Bronchial epithelial cell (primary cell): ENCODE measurements around the gene TM4SF4. TPM values are rescaled to one million over a fixed set of nuclear protein-coding genes. Genes with fewer than 3 reads are reported as not detected.

Source experiments
- DNase-seq: peaks from one replicate; pipeline ENCODE4 v3.0.0-alpha.2; 2010; ENCODE audit warnings: low read depth
- FAIRE-seq: peaks from 2 replicates; lab custom pipeline; 2011; peaks lifted over from hg19 to GRCh38; lab: Jason Lieb, UNC
- H3K27me3 ChIP-seq: 2 replicates; pipeline ENCODE4 v1.5.1; 2011; ENCODE audit warnings: low read length; ENCODE audit not compliant: control insufficient read depth, insufficient read depth
- H3K36me3 ChIP-seq: 2 replicates; pipeline ENCODE4 v1.5.1; 2011; ENCODE audit warnings: low read length; ENCODE audit not compliant: control insufficient read depth, insufficient read depth
- H3K4me3 ChIP-seq: 2 replicates; pipeline ENCODE4 v1.5.1; 2011; ENCODE audit warnings: mild to moderate bottlenecking, low read depth, low read length, control low read depth
- total RNA-seq: library from RNA; depleted of rRNA; stranded (reverse); fragments of >200 nt; gene quantifications from 2 replicates; pipeline ENCODE4 v1.2.1, GENCODE V29; 2014
- TF ChIP-seq, protein P1 (sequence below): IDR thresholded peaks from 2 replicates; pipeline ENCODE4 v1.5.1; 2011; ENCODE audit warnings: mild to moderate bottlenecking, moderate library complexity, low read length, control low read depth, inconsistent platforms; ENCODE audit not compliant: insufficient read depth, severe bottlenecking

Gene TM4SF4
- total RNA-seq, 1 donor from 2014 or later = not detected

DNA sequence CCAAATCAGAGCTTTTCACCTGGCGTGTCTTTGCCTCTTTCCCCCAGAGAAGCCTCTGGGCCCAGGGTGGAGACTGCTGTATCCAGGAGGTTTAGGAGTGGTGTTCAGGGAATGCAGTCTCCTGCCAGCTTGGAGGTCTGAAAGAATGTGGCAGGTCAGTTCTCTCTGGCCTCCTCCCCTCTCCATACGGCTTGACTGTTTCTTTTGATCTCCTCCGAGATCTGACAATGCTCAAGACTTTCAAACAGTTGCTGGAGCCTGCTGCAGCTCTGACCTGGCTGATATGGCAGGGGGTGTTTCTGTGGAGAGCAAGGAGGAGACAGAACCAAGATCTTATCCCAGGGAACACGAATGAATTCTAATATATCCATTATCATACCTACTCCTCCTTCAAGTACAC lies 24.7 kb upstream of the TM4SF4 start:
- Histone ChIP-seq H3K27me3 (no peaks in the 10 kb centered on the region), H3K36me3 (no peaks in the 10 kb centered on the region), H3K4me3 (no peak overlapping the region)
- TF ChIP-seq, protein P1, sequence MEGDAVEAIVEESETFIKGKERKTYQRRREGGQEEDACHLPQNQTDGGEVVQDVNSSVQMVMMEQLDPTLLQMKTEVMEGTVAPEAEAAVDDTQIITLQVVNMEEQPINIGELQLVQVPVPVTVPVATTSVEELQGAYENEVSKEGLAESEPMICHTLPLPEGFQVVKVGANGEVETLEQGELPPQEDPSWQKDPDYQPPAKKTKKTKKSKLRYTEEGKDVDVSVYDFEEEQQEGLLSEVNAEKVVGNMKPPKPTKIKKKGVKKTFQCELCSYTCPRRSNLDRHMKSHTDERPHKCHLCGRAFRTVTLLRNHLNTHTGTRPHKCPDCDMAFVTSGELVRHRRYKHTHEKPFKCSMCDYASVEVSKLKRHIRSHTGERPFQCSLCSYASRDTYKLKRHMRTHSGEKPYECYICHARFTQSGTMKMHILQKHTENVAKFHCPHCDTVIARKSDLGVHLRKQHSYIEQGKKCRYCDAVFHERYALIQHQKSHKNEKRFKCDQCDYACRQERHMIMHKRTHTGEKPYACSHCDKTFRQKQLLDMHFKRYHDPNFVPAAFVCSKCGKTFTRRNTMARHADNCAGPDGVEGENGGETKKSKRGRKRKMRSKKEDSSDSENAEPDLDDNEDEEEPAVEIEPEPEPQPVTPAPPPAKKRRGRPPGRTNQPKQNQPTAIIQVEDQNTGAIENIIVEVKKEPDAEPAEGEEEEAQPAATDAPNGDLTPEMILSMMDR = no peak
- no peak for DNase-seq
- no peak for FAIRE-seq

DNA sequence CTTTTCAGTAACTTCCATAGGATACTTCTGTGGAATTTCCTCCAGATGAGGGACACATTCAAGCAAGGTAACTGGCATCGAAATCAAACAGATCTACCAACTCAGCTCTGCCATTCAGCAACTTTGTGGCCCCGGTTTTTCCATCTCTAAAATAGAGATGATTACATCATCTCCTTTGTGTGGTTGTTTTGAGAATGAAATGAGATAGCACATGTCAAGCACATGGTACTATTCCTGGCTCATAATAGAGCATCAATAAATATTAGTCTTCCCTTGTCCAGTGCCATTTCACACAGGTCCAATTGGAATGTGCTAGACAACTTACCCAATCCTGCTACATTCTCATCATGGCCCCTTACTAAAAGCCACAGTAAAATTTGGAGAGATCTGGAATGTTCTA lies 24.2 kb upstream of the TM4SF4 start:
- no peak for DNase-seq
- no peak for FAIRE-seq
- Histone ChIP-seq H3K36me3 (no peaks in the 10 kb centered on the region), H3K27me3 (no peaks in the 10 kb centered on the region), H3K4me3 (no peak overlapping the region)
- TF ChIP-seq, protein P1 = no peak

DNA sequence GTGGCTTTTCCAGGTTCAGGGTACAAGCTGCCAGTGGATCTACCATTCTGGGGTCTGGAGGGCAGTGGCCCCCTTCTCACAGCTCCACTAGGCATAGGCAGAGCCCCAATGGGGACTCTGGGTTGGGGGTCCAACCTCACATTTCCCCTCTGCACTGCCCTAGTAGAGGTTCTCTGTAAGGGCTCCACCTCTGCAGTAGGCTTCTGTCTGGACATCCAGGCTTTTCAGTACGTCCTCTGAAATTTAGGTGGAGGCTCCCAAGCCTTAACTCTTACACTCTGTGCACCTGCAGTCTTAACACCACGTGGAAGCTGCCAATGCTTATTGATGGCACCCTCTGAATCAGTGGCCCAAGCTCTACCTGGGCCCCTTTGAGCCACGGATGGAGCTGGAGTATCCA lies 22.5 kb upstream of the TM4SF4 start:
- Histone ChIP-seq H3K4me3 (no peak overlapping the region), H3K27me3 (no peaks in the 10 kb centered on the region), H3K36me3 (no peaks in the 10 kb centered on the region)
- DNase-seq (no peak), FAIRE-seq (no peak)
- TF ChIP-seq, protein P1 = no peak

DNA sequence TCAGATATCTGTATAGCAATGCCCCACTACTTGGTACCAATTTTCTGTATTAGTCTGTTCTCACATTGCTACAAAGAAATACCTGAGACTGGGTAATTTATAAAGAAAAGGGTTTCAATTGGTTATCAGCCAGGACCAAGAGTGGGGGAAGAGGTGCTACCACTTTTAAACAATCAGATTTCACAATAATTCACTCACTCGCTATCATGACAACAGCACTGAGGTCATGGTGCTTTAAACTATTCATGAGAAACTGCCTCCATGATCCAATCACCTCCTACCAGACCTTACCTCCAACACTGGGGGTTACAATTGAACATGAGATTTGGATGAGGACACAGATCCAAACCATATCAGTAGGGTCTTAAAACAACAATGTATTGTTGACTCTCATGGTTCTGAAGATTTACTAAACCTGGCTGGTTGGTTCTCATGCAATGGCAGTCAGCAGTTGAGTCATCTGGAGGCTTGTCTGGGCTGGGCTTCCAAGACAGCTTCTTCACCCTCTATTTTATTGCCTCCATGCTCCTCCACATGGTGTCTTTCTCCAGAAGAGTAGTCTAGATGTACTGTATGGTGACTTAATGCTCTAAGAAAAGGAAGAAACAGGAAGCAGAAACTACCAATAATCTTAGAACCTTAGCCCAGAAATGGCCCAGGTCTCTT lies 21.2 kb upstream of the TM4SF4 start:
- no peaks in the 10 kb centered on the region for H3K36me3 ChIP-seq
- FAIRE-seq (no peak), DNase-seq (peak; percentile 68)
- TF ChIP-seq, protein P1 = no peak
- no peaks in the 10 kb centered on the region for H3K27me3 ChIP-seq
- no peak overlapping the region for H3K4me3 ChIP-seq

DNA sequence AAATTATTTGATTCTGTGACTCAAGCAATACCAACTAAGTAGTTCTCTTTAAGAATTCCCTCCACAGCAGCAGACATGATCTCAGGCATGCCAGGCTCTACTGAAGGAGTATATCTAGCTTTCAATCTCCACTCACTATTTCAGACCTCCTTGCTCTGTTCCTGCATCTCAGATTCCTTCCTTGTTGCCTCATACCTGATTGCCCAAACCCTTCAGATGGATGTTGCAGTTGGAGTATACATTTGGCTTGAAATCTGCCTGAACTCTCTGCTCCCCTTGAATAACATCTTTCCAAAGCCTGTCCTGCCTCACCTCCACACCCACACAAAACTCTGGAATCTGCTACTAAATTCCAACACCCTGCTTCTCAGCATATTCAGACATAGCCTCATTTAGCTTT lies 19.8 kb upstream of the TM4SF4 start:
- TF ChIP-seq, protein P1 = no peak
- Histone ChIP-seq H3K36me3 (no peaks in the 10 kb centered on the region), H3K4me3 (no peak overlapping the region), H3K27me3 (no peaks in the 10 kb centered on the region)
- DNase-seq (peak; percentile 6), FAIRE-seq (no peak)

DNA sequence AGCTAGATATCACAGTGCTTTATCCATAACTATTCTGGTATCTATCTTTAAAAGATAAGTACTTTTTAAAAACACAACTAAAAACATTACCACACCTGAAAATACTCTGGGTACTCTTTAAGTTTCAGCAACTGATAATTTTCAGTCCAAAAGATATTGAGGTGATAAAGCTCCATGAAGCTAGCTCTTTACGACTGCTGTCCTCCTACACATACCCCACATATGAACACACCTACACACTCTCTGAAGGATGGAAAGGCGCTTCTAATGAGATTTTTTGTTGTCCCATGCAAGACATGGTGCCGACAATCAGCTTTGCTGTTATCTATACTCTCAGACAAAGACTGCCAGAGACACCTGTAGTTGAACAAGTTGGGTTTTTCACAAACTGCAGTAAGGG lies 19.1 kb upstream of the TM4SF4 start:
- TF ChIP-seq, protein P1 = no peak

More for the DNA sequence above, 19.1 kb upstream of the TM4SF4 start:
- DNase-seq = no peak
- Histone ChIP-seq H3K27me3 (no peaks in the 10 kb centered on the region), H3K4me3 (no peak overlapping the region), H3K36me3 (no peaks in the 10 kb centered on the region)
- no peak for FAIRE-seq
